ENCODE data around the gene TCF20. TPM values are rescaled to one million over a fixed set of nuclear protein-coding genes. Genes with fewer than 3 reads are reported as not detected.

The TCF20 gene
- total RNA-seq, 1 donor = 27.4 TPM

GRCh38 chr22:42272431-42272999 lies 2.1 kb upstream of the TCF20 start:
- H3K4me3 ChIP-seq (ENCODE audit: low read depth, low read length) = no peak overlapping the region
- DNase-seq (ENCODE audit: low read depth) = no peak
- no peak for TF ChIP-seq CTCF (IDR thresholded peaks at IDR 0.05; ENCODE audit: insufficient read depth, low read length)

DNA sequence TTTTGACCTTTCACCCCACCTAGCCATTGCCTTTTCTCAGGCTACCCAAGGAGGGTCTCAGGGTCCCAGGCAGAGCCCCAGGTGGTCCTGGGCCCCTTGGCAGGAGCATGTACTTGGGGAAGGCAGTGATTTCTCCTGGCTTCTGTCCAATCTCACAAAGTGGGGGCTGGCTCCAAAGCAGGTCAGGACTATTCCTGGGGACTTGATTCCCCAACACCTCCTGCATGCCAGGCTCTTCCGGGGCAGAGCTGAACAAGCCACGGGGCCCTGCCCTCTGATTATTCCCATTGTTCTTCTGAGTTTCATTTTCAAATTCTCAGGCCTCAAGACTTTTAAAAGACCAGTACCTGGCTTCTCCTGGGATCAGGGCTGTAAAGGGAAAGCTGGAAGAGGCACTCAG lies 1.5 kb upstream of the TCF20 start:
- no peak overlapping the region for H3K4me3 ChIP-seq (ENCODE audit: low read depth, low read length)
- no peak for TF ChIP-seq CTCF (IDR thresholded peaks at IDR 0.05; ENCODE audit: insufficient read depth, low read length)
- DNase-seq (ENCODE audit: low read depth) = no peak

- no peak for TF ChIP-seq CTCF (IDR thresholded peaks at IDR 0.05; ENCODE audit: insufficient read depth, low read length)
- no peak overlapping the region for H3K4me3 ChIP-seq (ENCODE audit: low read depth, low read length)
- DNase-seq (ENCODE audit: low read depth) = no peak
Observed at GRCh38 chr22:42271191-42271813, 849 bp upstream of the TCF20 start.

GRCh38 chr22:42270176-42270509 lies 310 bp downstream of the TCF20 start:
- no peak for TF ChIP-seq CTCF (IDR thresholded peaks at IDR 0.05; ENCODE audit: insufficient read depth, low read length)
- no peak for DNase-seq (ENCODE audit: low read depth)
- H3K4me3 ChIP-seq (ENCODE audit: low read depth, low read length) = peak overlapping the region; percentile 86

- DNase-seq (ENCODE audit: low read depth) = no peak
- no peak for TF ChIP-seq CTCF (IDR thresholded peaks at IDR 0.05; ENCODE audit: insufficient read depth, low read length)
- H3K4me3 ChIP-seq (ENCODE audit: low read depth, low read length) = peak overlapping the region; percentile 86
Observed at GRCh38 chr22:42269432-42270175, 849 bp downstream of the TCF20 start.

DNA sequence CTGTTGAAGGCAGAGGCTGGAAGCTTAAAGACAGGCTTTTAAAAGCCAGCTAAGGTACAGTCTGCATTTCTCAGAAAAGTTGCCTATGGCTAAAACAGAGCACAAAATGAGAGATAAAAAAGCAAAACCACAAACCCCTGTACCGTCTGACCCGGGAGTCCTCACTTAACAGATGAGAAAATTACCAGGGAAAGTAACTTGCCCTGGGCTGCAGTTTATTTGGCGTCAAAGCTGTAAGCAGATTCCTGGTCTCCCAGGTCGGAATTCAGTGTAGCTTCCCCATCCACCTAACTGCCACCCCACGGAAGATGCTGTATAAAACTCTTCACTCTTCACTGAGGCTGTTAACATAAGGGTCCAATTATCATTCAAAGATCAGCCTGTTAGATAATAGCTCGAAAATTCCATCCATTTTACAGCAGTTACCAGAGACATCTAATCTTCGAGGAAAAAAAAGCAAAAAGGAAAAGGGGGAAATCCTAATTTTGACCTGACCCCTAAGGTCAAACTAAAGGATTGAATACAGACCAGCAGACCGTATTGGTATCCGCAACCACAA lies 1.5 kb downstream of the TCF20 start:
- DNase-seq (ENCODE audit: low read depth) = no peak
- no peak for TF ChIP-seq CTCF (IDR thresholded peaks at IDR 0.05; ENCODE audit: insufficient read depth, low read length)
- H3K4me3 ChIP-seq (ENCODE audit: low read depth, low read length) = peak overlapping the region; percentile 86

Measured in fibroblast of the aortic adventitia (primary cell).